ENCODE measurements around the gene PSMD8.
"Not testable (repeated sequence)": the region's sequence is repeated elsewhere in the genome, so short reads cannot be mapped to it uniquely, and the experiment has no call there.

Gene PSMD8

GRCh38 chr19:38425810-38426466, 51.6 kb downstream of the PSMD8 start, which contains the start of gene RASGRP4:
TSS of gene RASGRP4 (minus strand) at chr19:38426219. CDS start at chr19:38426091, 128 bp downstream.
- in situ Hi-C loops (cut with HindIII; ENCODE audit: low sequenced_read_pairs), result no loop called here
- DNase-seq (ENCODE audit: low read depth, low spot score), result no peak
- no peak for TF ChIP-seq CTCF (IDR thresholded peaks at IDR 0.05; ENCODE audit: low read depth, low read length)
- no peak within 1 kb of the TSS for H3K4me3 ChIP-seq (ENCODE audit: low read depth, low read length)

- in situ Hi-C loops (cut with HindIII; ENCODE audit: low sequenced_read_pairs); DNase-seq (ENCODE audit: low read depth, low spot score); H3K4me3 ChIP-seq (ENCODE audit: low read depth, low read length): not testable (repeated sequence)
These were observed 52.8 kb downstream of the PSMD8 start for GRCh38 chr19:38427035-38427677.

GRCh38 chr19:38429055-38429810, 54.9 kb downstream of the PSMD8 start:
- in situ Hi-C loops (cut with HindIII; ENCODE audit: low sequenced_read_pairs), result no loop called here
- H3K4me3 ChIP-seq (ENCODE audit: low read depth, low read length), result no peak overlapping the region
- DNase-seq (ENCODE audit: low read depth, low spot score), result no peak
- no peak for TF ChIP-seq CTCF (IDR thresholded peaks at IDR 0.05; ENCODE audit: low read depth, low read length)

- no peak overlapping the region for H3K4me3 ChIP-seq (ENCODE audit: low read depth, low read length)
- in situ Hi-C loops (cut with HindIII; ENCODE audit: low sequenced_read_pairs), result no loop called here
- DNase-seq (ENCODE audit: low read depth, low spot score), result no peak
- TF ChIP-seq CTCF (IDR thresholded peaks at IDR 0.05; ENCODE audit: low read depth, low read length), result no peak
These were observed 55.4 kb downstream of the PSMD8 start for GRCh38 chr19:38429811-38430156.

- no peak for TF ChIP-seq CTCF (IDR thresholded peaks at IDR 0.05; ENCODE audit: low read depth, low read length)
- in situ Hi-C loops (cut with HindIII; ENCODE audit: low sequenced_read_pairs), result no loop called here
- no peak for DNase-seq (ENCODE audit: low read depth, low spot score)
- no peak overlapping the region for H3K4me3 ChIP-seq (ENCODE audit: low read depth, low read length)
These were observed 56.6 kb downstream of the PSMD8 start for GRCh38 chr19:38430931-38431330.

- in situ Hi-C loops (cut with HindIII; ENCODE audit: low sequenced_read_pairs), result no loop called here
- DNase-seq (ENCODE audit: low read depth, low spot score), result no peak
- no peak for TF ChIP-seq CTCF (IDR thresholded peaks at IDR 0.05; ENCODE audit: low read depth, low read length)
- H3K4me3 ChIP-seq (ENCODE audit: low read depth, low read length), result no peak within 1 kb of the TSS
These were observed 58.9 kb downstream of the PSMD8 start, which contains the start of gene RYR1 for GRCh38 chr19:38433268-38433733. TSS of gene RYR1 (plus strand) at chr19:38433691. CDS start at chr19:38433830, 139 bp downstream.
